GM04503 (cell line): ENCODE data around the gene PCNX2.
A peak's percentile ranks its signal among the peaks of the same experiment; 100 is the strongest.
"Not testable (repeated sequence)": the region's sequence is repeated elsewhere in the genome, so short reads cannot be mapped to it uniquely, and the experiment has no call there.

Experiments used
- DNase-seq: peaks from one replicate; pipeline ENCODE4 v3.0.0-alpha.2; 2012; ENCODE audit warnings: low read depth

Gene PCNX2

GRCh38 chr1:233151861-233152260, 143.7 kb downstream of the PCNX2 start:
- no peak for DNase-seq

GRCh38 chr1:233144434-233144833, 151.1 kb downstream of the PCNX2 start:
- no peak for DNase-seq

GRCh38 chr1:233143241-233143640, 152.3 kb downstream of the PCNX2 start:
- DNase-seq, result no peak

GRCh38 chr1:233140974-233141373, 154.6 kb downstream of the PCNX2 start:
- DNase-seq, result no peak

- DNase-seq, result no peak
These were observed 155.0 kb downstream of the PCNX2 start for GRCh38 chr1:233140499-233140898.

- no peak for DNase-seq
These were observed 156.5 kb downstream of the PCNX2 start for GRCh38 chr1:233138788-233139585.

GRCh38 chr1:233135833-233136232, 159.7 kb downstream of the PCNX2 start:
- DNase-seq, result no peak

GRCh38 chr1:233132445-233132844, 163.1 kb downstream of the PCNX2 start:
- no peak for DNase-seq

- not testable (repeated sequence) for DNase-seq
These were observed 166.5 kb downstream of the PCNX2 start for GRCh38 chr1:233129031-233129430.

- no peak for DNase-seq
These were observed 168.4 kb downstream of the PCNX2 start for GRCh38 chr1:233127157-233127556.

- no peak for DNase-seq
These were observed 172.7 kb downstream of the PCNX2 start for GRCh38 chr1:233122779-233123178.

GRCh38 chr1:233121947-233122559, 173.5 kb downstream of the PCNX2 start:
- DNase-seq, result no peak

- no peak for DNase-seq
These were observed 180.7 kb downstream of the PCNX2 start for GRCh38 chr1:233114860-233115259.

GRCh38 chr1:233114159-233114558, 181.4 kb downstream of the PCNX2 start:
- no peak for DNase-seq

- peak; percentile 99 for DNase-seq
These were observed 182.3 kb downstream of the PCNX2 start for GRCh38 chr1:233113009-233113879.

GRCh38 chr1:233112186-233113008, 183.1 kb downstream of the PCNX2 start:
- DNase-seq, result no peak

GRCh38 chr1:233111731-233112130, 183.8 kb downstream of the PCNX2 start:
- DNase-seq, result no peak

GRCh38 chr1:233109096-233109495, 186.4 kb downstream of the PCNX2 start:
- no peak for DNase-seq

- DNase-seq, result not testable (repeated sequence)
These were observed 187.8 kb downstream of the PCNX2 start for GRCh38 chr1:233107716-233108130.

GRCh38 chr1:233107130-233107660, 188.3 kb downstream of the PCNX2 start:
- DNase-seq, result no peak

- DNase-seq, result peak; percentile 61
These were observed 190.3 kb downstream of the PCNX2 start for GRCh38 chr1:233105225-233105624.
